ENCODE data around the gene INPP5F. TPM values are rescaled to one million over a fixed set of nuclear protein-coding genes. Genes with fewer than 3 reads are reported as not detected.

Gene INPP5F
- total and polyA plus RNA-seq, 2 donors (not counting 1 experiment from before 2014, with no cell fraction given): 11.2 to 37.5 TPM

DNA sequence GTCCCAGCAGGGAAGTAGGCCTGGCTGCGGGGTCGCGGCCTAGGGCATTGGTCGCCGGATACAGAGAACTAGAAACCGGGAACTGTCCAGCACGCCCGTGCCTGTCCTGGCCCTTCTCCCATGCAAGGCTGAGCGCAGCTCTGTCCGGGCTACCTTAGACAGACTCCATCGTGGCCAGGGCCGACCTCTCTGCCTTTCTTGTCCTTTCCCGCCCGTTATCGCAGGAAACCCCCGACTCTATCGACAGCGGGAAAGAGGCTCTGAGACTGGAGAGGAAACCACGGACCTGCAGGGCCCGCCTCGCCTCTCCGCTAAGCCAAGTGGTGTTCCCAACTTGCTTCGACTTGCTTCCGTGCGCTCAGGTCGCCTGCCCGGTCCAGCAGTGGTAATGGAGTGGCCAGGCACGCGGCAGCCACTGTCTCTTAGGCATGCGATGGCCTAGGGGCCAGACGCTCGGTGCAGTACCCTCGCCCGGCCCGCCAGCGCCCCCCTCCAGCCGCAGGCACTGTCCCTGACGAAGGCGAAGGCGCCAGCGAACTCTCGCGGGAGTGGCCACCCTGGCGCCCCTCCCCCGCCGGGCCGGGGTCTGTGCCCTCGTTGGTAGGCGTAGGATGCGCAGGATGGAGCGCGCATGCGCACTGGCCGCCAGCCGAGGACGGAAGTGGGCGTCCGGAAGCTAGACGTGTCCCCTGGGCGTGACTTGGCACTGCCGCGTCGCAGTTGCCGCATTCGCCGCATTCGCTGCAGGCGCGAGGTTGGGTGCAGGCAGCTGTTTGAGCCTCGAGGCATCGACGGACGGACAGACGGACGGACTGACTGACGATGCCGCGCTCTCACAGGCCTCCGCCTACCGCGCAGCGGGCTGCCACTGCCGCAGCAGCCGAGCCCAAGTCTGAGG is 92.4 kb downstream of the INPP5F start:
- H3K4me3 Mint-ChIP-seq: no peak overlapping the region
- ATAC-seq (ENCODE audit: low read depth) (no peak), DNase-seq (peak; percentile 38)
- H3K27me3 Mint-ChIP-seq: no peaks in the 10 kb centered on the region
- Histone ChIP-seq H3K4me1 (ENCODE audit: control insufficient read depth in 2 of 2, insufficient read depth in 2 of 2, low read length in 2 of 2) (peaks cover 4 to 9% of the 10 kb centered on the region in 2 donors), H3K79me2 (ENCODE audit: control insufficient read depth, insufficient read depth, low read length) (no peaks in the 10 kb centered on the region), H3K4me3 (ENCODE audit: control extremely low read depth in 1 of 5, extremely low read depth in 1 of 5, insufficient read depth in 1 of 5, low read depth in 2 of 5, low read length in 4 of 5) (peak overlapping the region in 1 of 5 experiments; percentile 38), H4K20me1 (ENCODE audit: control insufficient read depth, insufficient read depth, low read length, poor library complexity, severe bottlenecking) (no peaks in the 10 kb centered on the region), H2AFZ (ENCODE audit: insufficient read depth, low read depth, low read length, poor library complexity, severe bottlenecking) (no peak overlapping the region), H3K36me3 (replicated peaks in 1 of 2; ENCODE audit: control extremely low read depth in 1 of 2, control insufficient read depth in 1 of 2, extremely low read depth in 1 of 2, insufficient read depth in 2 of 2, low read length in 1 of 2) (peaks cover 0 to 38% of the 10 kb centered on the region in 2 experiments), H3K9me3 (ENCODE audit: control extremely low read depth in 1 of 3, control insufficient read depth in 2 of 3, insufficient read depth in 1 of 3, low read length in 2 of 3) (peaks cover 0 to 5% (median 0%) of the 10 kb centered on the region in 3 donors), H3K27ac (ENCODE audit: low read length in 2 of 2) (no peak overlapping the region), H3K9ac (ENCODE audit: low read length) (no peak overlapping the region), H3K27me3 (replicated peaks in 1 of 4; ENCODE audit: control extremely low read depth in 1 of 4, control insufficient read depth in 3 of 4, insufficient read depth in 4 of 4, low read length in 3 of 4) (no peaks in the 10 kb centered on the region), H3K4me2 (replicated peaks; ENCODE audit: low read depth, low read length, poor library complexity, severe bottlenecking) (peak overlapping the region; percentile 26)
- H3K9me3 Mint-ChIP-seq (ENCODE audit: insufficient read depth): no peaks in the 10 kb centered on the region
- intact Hi-C loops (cut with micrococcal nuclease): no loop called here
- POLR2A ChIA-PET: no interaction called here
- no peak overlapping the region for H3K27ac Mint-ChIP-seq
- 85% methylated on average over 82 of the region's 84 CpGs for WGBS (ENCODE audit: insufficient coverage)
- TF ChIP-seq, protein P1, sequence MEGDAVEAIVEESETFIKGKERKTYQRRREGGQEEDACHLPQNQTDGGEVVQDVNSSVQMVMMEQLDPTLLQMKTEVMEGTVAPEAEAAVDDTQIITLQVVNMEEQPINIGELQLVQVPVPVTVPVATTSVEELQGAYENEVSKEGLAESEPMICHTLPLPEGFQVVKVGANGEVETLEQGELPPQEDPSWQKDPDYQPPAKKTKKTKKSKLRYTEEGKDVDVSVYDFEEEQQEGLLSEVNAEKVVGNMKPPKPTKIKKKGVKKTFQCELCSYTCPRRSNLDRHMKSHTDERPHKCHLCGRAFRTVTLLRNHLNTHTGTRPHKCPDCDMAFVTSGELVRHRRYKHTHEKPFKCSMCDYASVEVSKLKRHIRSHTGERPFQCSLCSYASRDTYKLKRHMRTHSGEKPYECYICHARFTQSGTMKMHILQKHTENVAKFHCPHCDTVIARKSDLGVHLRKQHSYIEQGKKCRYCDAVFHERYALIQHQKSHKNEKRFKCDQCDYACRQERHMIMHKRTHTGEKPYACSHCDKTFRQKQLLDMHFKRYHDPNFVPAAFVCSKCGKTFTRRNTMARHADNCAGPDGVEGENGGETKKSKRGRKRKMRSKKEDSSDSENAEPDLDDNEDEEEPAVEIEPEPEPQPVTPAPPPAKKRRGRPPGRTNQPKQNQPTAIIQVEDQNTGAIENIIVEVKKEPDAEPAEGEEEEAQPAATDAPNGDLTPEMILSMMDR (IDR thresholded peaks at IDR 0.05): no peak
- no peak for TF ChIP-seq EZH2 (IDR thresholded peaks at IDR 0.05; ENCODE audit: borderline replicate concordance, insufficient read depth, low read depth, low read length, poor library complexity, severe bottlenecking)
- peaks cover 23% of the 10 kb centered on the region for H3K4me1 Mint-ChIP-seq
- CTCF ChIA-PET: interaction anchor here (0.6 kb wide), 1 partner anchor 51 kb away, joined by 6 read pairs; no protein-coding TSS in a partner anchor

DNA sequence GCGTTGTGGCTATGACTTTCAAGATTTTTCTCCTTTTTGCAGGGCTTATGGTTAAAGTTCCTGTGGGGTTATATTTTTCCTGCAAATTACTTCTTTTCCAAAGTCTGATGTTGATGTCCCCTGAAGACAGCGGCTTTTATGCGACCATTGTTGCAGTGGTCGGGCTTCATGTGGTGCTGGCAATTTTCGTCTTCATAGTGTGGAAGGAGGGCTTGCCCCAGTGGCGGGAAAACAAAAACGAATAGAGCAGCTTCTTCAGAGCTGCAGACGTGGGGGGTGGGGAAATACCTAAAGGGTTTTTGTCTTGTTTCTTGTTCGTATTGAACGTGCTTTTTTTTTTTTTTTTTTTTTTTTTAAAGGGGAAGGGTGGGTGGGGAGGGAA is 93.0 kb downstream of the INPP5F start:
- no peak for ATAC-seq (ENCODE audit: low read depth)
- Histone ChIP-seq H3K79me2 (ENCODE audit: control insufficient read depth, insufficient read depth, low read length) (no peaks in the 10 kb centered on the region), H3K4me2 (replicated peaks; ENCODE audit: low read depth, low read length, poor library complexity, severe bottlenecking) (peak overlapping the region; percentile 26), H3K9ac (ENCODE audit: low read length) (no peak overlapping the region), H2AFZ (ENCODE audit: insufficient read depth, low read depth, low read length, poor library complexity, severe bottlenecking) (no peak overlapping the region), H4K20me1 (ENCODE audit: control insufficient read depth, insufficient read depth, low read length, poor library complexity, severe bottlenecking) (no peaks in the 10 kb centered on the region), H3K27me3 (replicated peaks in 1 of 4; ENCODE audit: control extremely low read depth in 1 of 4, control insufficient read depth in 3 of 4, insufficient read depth in 4 of 4, low read length in 3 of 4) (no peaks in the 10 kb centered on the region), H3K4me3 (ENCODE audit: control extremely low read depth in 1 of 5, extremely low read depth in 1 of 5, insufficient read depth in 1 of 5, low read depth in 2 of 5, low read length in 4 of 5) (peak overlapping the region in 1 of 5 experiments; percentile 38), H3K9me3 (ENCODE audit: control extremely low read depth in 1 of 3, control insufficient read depth in 2 of 3, insufficient read depth in 1 of 3, low read length in 2 of 3) (peaks cover 0 to 5% (median 0%) of the 10 kb centered on the region in 3 donors), H3K27ac (ENCODE audit: low read length in 2 of 2) (no peak overlapping the region), H3K36me3 (replicated peaks in 1 of 2; ENCODE audit: control extremely low read depth in 1 of 2, control insufficient read depth in 1 of 2, extremely low read depth in 1 of 2, insufficient read depth in 2 of 2, low read length in 1 of 2) (peaks cover 0 to 44% of the 10 kb centered on the region in 2 experiments), H3K4me1 (ENCODE audit: control insufficient read depth in 2 of 2, insufficient read depth in 2 of 2, low read length in 2 of 2) (peaks cover 4 to 9% of the 10 kb centered on the region in 2 donors)
- Mint-ChIP-seq H3K4me3 (peak overlapping the region; percentile 18), H3K4me1 (peaks cover 20% of the 10 kb centered on the region), H3K27me3 (no peaks in the 10 kb centered on the region), H3K27ac (no peak overlapping the region), H3K9me3 (ENCODE audit: insufficient read depth) (no peaks in the 10 kb centered on the region)
- no peak for TF ChIP-seq EZH2 (IDR thresholded peaks at IDR 0.05; ENCODE audit: borderline replicate concordance, insufficient read depth, low read depth, low read length, poor library complexity, severe bottlenecking)
- TF ChIP-seq, protein P1 (IDR thresholded peaks at IDR 0.05): no peak
- ChIA-PET CTCF (interaction anchor here (0.6 kb wide), 1 partner anchor 51 kb away, joined by 6 read pairs; no protein-coding TSS in a partner anchor), POLR2A (interaction anchor here (0.7 kb wide), 1 partner anchor 48 kb away, joined by 3 read pairs; no protein-coding TSS in a partner anchor)
- 78% methylated on average over 6 of the region's 10 CpGs for WGBS (ENCODE audit: insufficient coverage)
- intact Hi-C loops (cut with micrococcal nuclease): no loop called here
- no peak for DNase-seq

All from B cell (primary cell).